ENCODE data around the gene TSPAN10.

Gene TSPAN10

GRCh38 chr17:81630274-81630673 lies 6.7 kb upstream of the TSPAN10 start:
- H3K36me3 ChIP-seq = peaks cover 87% of the 10 kb centered on the region

GRCh38 chr17:81631482-81631881 lies 5.5 kb upstream of the TSPAN10 start:
- H3K36me3 ChIP-seq = peaks cover 75% of the 10 kb centered on the region
- no peak overlapping the region for H3K27ac ChIP-seq
- H3K4me3 ChIP-seq = no peak overlapping the region
- no peak overlapping the region for H3K9ac ChIP-seq
- peaks cover 74% of the 10 kb centered on the region for H4K20me1 ChIP-seq
- TF ChIP-seq Cebpa-rat (IDR thresholded peaks at IDR 0.05) = no peak
- H3K4me2 ChIP-seq = no peak overlapping the region
- H3K4me1 ChIP-seq = peaks cover 24% of the 10 kb centered on the region
- H3K9me3 ChIP-seq = no peaks in the 10 kb centered on the region
- no peaks in the 10 kb centered on the region for H3K27me3 ChIP-seq

More at GRCh38 chr17:81630274-81630673, 6.7 kb upstream of the TSPAN10 start:
- no peak overlapping the region for H3K9ac ChIP-seq
- H3K27me3 ChIP-seq = no peaks in the 10 kb centered on the region
- H3K9me3 ChIP-seq = peaks cover 9% of the 10 kb centered on the region
- H3K4me2 ChIP-seq = no peak overlapping the region
- peaks cover 74% of the 10 kb centered on the region for H4K20me1 ChIP-seq
- TF ChIP-seq Cebpa-rat (IDR thresholded peaks at IDR 0.05) = no peak
- no peak overlapping the region for H3K27ac ChIP-seq
- no peak overlapping the region for H3K4me3 ChIP-seq
- H3K4me1 ChIP-seq = peaks cover 14% of the 10 kb centered on the region

DNA sequence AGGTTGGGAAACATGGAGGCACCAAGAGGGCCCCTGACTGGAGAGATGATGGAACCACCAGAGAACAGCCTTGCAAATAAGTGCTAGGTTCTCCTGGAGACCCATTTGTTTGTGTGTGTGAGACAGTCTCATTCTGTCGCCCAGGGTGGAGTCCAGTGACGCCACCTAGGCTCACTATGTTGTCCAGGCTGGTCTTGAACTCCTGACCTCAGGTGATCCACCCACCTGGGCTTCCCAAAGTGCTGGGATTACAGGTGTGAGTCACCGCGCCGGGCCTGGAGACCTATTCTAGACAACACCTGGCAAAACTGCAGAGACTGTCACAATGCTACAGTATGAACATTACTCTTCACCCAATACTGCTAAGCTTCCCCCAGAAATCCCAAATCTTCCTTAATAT lies 1.6 kb upstream of the TSPAN10 start:
- Histone ChIP-seq H3K9ac (peak overlapping the region; percentile 94; the same call in 1 of the 2 replicates), H3K36me3 (peaks cover 36% of the 10 kb centered on the region), H3K4me2 (peak overlapping the region; percentile 94), H3K27me3 (no peaks in the 10 kb centered on the region), H3K4me1 (peaks cover 29% of the 10 kb centered on the region), H3K27ac (no peak overlapping the region), H4K20me1 (peaks cover 64% of the 10 kb centered on the region), H3K4me3 (peak overlapping the region; percentile 91; the same call in 1 of the 2 replicates), H3K9me3 (no peaks in the 10 kb centered on the region)
- TF ChIP-seq Cebpa-rat (IDR thresholded peaks at IDR 0.05) = no peak

GRCh38 chr17:81635973-81636504 lies 957 bp upstream of the TSPAN10 start:
- Histone ChIP-seq H3K9me3 (no peaks in the 10 kb centered on the region), H3K4me1 (peaks cover 29% of the 10 kb centered on the region), H3K4me2 (peak overlapping the region; percentile 94), H3K9ac (peak overlapping the region; percentile 94), H3K27me3 (no peaks in the 10 kb centered on the region), H4K20me1 (peaks cover 58% of the 10 kb centered on the region), H3K4me3 (peak overlapping the region; percentile 91), H3K27ac (peak overlapping the region; percentile 95), H3K36me3 (peaks cover 30% of the 10 kb centered on the region)
- no peak for TF ChIP-seq Cebpa-rat (IDR thresholded peaks at IDR 0.05)

DNA sequence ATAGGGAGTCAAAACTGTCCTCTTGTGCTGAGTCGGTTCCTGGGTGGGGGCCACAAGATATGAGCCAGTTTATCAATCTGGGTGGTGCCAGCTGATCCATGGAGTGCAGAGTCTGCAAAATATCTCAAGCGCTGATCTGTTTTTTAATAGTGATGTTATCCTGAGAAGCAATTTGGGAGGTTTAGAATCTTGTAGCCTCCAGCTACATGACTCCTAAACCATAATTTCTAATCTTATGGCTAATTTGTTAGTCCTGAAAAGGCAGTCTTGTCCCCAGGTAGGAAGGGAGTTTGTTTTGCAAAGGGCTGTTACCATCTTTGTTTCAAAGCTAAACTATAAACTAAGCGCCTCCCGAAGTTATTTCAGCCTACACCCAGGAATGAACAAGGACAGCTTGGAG lies 1.7 kb downstream of the TSPAN10 start:
- peaks cover 4% of the 10 kb centered on the region for H3K36me3 ChIP-seq
- no peak overlapping the region for H3K27ac ChIP-seq
- peaks cover 31% of the 10 kb centered on the region for H4K20me1 ChIP-seq
- no peak for TF ChIP-seq Cebpa-rat (IDR thresholded peaks at IDR 0.05)
- peaks cover 29% of the 10 kb centered on the region for H3K4me1 ChIP-seq
- no peaks in the 10 kb centered on the region for H3K27me3 ChIP-seq
- H3K9me3 ChIP-seq = no peaks in the 10 kb centered on the region
- no peak overlapping the region for H3K4me3 ChIP-seq
- H3K9ac ChIP-seq = no peak overlapping the region
- H3K4me2 ChIP-seq = no peak overlapping the region

GRCh38 chr17:81640011-81640410 lies 3.0 kb downstream of the TSPAN10 start:
- peaks cover 18% of the 10 kb centered on the region for H4K20me1 ChIP-seq
- no peak overlapping the region for H3K4me3 ChIP-seq
- no peaks in the 10 kb centered on the region for H3K9me3 ChIP-seq
- no peak overlapping the region for H3K9ac ChIP-seq
- TF ChIP-seq Cebpa-rat (IDR thresholded peaks at IDR 0.05) = no peak
- peaks cover 28% of the 10 kb centered on the region for H3K4me1 ChIP-seq
- no peaks in the 10 kb centered on the region for H3K36me3 ChIP-seq
- H3K27ac ChIP-seq = no peak overlapping the region
- no peaks in the 10 kb centered on the region for H3K27me3 ChIP-seq
- H3K4me2 ChIP-seq = no peak overlapping the region

DNA sequence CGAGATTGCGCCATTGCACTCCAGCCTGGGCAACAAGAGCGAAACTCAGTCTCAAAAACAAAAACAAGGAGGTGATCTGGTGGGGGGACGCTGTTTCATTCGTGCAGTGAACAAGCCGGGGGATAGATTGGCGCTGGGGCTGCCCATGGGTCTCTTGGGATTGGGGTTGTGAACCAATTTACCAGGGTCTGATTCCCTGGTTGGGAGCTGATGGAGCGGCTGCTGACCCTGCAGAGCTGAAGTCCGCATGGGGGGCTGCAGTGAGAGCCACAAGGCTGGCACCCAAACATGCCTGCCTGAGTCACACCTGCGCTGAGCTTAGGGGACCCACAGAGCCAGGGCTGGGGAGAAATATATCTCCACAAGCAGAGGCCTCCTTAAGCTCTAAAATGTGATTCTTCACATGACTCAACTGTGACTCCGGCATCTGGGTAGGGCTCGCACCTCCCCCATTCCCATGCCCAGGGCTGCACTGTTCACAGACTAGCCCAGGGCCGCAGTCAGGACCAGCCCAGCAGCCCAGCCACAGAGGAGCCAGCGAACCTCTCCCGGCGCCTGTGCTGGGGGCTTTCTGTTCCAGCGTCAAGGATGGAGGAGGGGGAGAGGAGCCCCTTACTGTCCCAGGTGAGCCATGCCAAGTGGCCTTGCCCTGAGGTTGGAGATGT lies 5.0 kb downstream of the TSPAN10 start:
- Histone ChIP-seq H3K9ac (no peak overlapping the region), H3K4me3 (no peak overlapping the region), H4K20me1 (no peaks in the 10 kb centered on the region), H3K27me3 (no peaks in the 10 kb centered on the region), H3K36me3 (no peaks in the 10 kb centered on the region), H3K27ac (no peak overlapping the region), H3K4me1 (peaks cover 23% of the 10 kb centered on the region), H3K9me3 (no peaks in the 10 kb centered on the region), H3K4me2 (no peak overlapping the region)
- no peak for TF ChIP-seq Cebpa-rat (IDR thresholded peaks at IDR 0.05)

DNA sequence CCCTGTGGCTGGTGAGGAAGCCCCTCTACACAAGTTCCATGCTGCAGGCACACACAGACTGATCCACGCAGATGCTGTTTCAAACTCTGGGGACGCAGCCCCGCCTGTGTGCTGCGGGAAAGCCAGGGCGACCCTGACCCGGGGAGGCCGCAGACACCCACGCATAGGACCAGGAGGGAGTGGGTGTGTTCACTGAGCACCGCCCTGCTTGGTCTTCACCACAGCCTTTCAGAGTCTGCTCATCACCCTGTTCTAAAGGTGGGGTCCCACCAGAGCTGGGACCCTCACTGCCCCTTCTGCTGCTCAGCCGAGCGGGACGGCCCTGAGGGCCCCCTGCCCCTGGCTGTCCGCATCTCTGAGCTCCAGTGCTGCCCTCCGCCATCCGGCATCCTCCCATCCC lies 7.5 kb downstream of the TSPAN10 start:
- no peak overlapping the region for H3K4me3 ChIP-seq
- H3K9me3 ChIP-seq = peaks cover 18% of the 10 kb centered on the region
- no peaks in the 10 kb centered on the region for H3K36me3 ChIP-seq
- H3K27me3 ChIP-seq = no peaks in the 10 kb centered on the region
- H3K9ac ChIP-seq = peak overlapping the region; percentile 16
- H4K20me1 ChIP-seq = no peaks in the 10 kb centered on the region
- H3K4me2 ChIP-seq = peak overlapping the region; percentile 75
- H3K4me1 ChIP-seq = peaks cover 17% of the 10 kb centered on the region
- H3K27ac ChIP-seq = peak overlapping the region; percentile 57
- no peak for TF ChIP-seq Cebpa-rat (IDR thresholded peaks at IDR 0.05)

DNA sequence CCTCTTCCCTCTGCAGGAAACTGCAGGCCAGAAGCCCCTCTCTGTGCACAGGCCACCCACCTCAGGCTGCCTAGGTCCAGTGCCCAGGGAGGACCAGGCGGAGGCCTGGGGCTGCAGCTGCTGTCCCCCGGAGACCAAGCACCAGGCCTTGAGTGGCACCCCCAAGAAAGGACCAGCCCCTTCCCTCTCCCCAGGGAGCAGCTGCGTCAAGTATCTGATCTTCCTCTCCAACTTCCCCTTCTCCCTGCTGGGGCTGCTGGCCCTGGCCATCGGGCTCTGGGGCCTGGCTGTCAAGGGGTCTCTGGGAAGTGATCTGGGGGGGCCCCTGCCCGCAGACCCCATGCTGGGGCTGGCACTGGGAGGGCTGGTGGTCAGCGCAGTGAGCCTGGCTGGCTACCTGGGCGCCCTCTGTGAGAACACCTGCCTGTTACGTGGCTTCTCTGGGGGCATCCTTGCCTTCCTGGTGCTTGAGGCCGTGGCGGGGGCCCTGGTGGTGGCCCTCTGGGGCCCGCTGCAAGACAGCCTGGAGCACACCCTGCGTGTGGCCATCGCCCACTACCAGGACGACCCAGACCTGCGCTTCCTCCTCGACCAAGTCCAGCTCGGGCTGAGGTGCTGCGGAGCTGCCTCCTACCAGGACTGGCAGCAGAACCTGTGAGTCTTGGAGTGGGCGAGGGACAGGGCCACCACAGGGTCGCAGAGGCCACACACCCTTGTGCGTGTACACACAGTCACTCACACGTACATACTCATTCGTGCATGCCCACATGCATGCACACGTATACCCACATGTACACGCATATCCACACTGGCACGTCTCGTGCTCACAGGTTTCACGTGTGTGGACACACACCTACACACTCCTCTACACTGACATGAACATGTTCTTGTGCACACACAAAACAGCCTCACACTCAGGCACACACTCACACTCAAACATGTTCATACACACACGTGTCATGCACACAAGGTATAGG lies 8.3 kb downstream of the TSPAN10 start:
- peak overlapping the region; percentile 57 for H3K27ac ChIP-seq
- H3K9me3 ChIP-seq = peaks cover 22% of the 10 kb centered on the region
- H3K9ac ChIP-seq = peak overlapping the region; percentile 16

More for the DNA sequence above, 8.3 kb downstream of the TSPAN10 start:
- H3K27me3 ChIP-seq = no peaks in the 10 kb centered on the region
- H3K4me2 ChIP-seq = peak overlapping the region; percentile 75
- no peaks in the 10 kb centered on the region for H4K20me1 ChIP-seq
- H3K4me1 ChIP-seq = peaks cover 17% of the 10 kb centered on the region
- H3K4me3 ChIP-seq = no peak overlapping the region
- H3K36me3 ChIP-seq = no peaks in the 10 kb centered on the region
- no peak for TF ChIP-seq Cebpa-rat (IDR thresholded peaks at IDR 0.05)
